Activated CD8-positive, alpha-beta T cell treated with anti-CD3 and anti-CD28 coated beads, Interleukin-2, amount 10 ng/mL, durations not matched to agents 7 days and 5 days (primary cell): Measurements from ENCODE around the gene MROH2B. TPM values are rescaled to one million over a fixed set of nuclear protein-coding genes. Genes with fewer than 3 reads are reported as not detected.
"Not testable (repeated sequence)": the region's sequence is repeated elsewhere in the genome, so short reads cannot be mapped to it uniquely, and the experiment has no call there.

ENCODE experiments used
- ATAC-seq: fragments of 150-1000 bp; cut with Tn5 transposase; one replicate; pipeline ENCODE4 v1.10.0; 2021; ENCODE audit warnings: moderate library complexity
- CTCF ChIA-PET: fragments of 350-600 bp; sonication (Branson Sonifier 250); formaldehyde crosslinking; loops from one replicate; lab custom pipeline; 2021; ENCODE audit warnings: antibody characterized with exemption; lab: Charles Lee
- POLR2A ChIA-PET: fragments of 350-600 bp; sonication (Branson Sonifier 250); formaldehyde crosslinking; loops from one replicate; lab custom pipeline; 2021; ENCODE audit warnings: antibody characterized with exemption; lab: Charles Lee
- DNase-seq: peaks from one replicate; pipeline ENCODE4 v3.0.0-alpha.2; 2020
- H3K27ac Mint-ChIP-seq: one replicate; pipeline ENCODE4 v1.8.0; 2021; ENCODE audit warnings: mild to moderate bottlenecking, mixed read lengths
- H3K27me3 Mint-ChIP-seq: one replicate; pipeline ENCODE4 v1.8.0; 2021; ENCODE audit warnings: low read depth, mixed read lengths
- H3K36me3 Mint-ChIP-seq: one replicate; pipeline ENCODE4 v1.8.0; 2021; ENCODE audit warnings: low read depth, mixed read lengths
- H3K4me1 Mint-ChIP-seq: one replicate; pipeline ENCODE4 v1.8.0; 2021; ENCODE audit warnings: low read depth, mixed read lengths
- H3K4me3 Mint-ChIP-seq: one replicate; pipeline ENCODE4 v1.8.0; 2021; ENCODE audit warnings: mild to moderate bottlenecking, mixed read lengths
- H3K9me3 Mint-ChIP-seq: one replicate; pipeline ENCODE4 v1.8.0; 2022; ENCODE audit warnings: mixed read lengths; ENCODE audit not compliant: insufficient read depth
- total RNA-seq, 2 experiments: library from RNA; stranded (reverse); gene quantifications; one replicate each; pipeline ENCODE4 v1.2.3, GENCODE V29; 2021

Gene MROH2B
- total RNA-seq, 2 experiments from 2014 or later, result not detected

DNA sequence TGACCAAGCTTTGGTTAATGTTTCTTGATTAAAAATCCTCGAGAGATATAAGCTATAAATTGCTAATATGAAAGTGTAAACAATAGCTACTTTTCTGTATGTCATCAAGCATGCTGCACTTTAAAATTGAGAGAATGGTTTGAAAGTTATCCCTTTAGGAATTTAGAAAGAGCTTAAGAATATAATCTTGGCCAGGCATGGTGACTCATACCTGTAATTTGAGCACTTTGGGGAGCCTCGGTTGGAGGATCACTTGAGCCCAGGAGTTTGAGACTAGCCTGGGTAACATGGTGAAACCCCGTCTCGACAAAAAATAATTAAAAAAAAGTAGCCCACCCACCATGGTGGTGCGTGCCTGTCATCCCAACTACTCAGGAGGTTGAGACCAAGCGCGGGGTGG, 12.2 kb upstream of the MROH2B start:
- POLR2A ChIA-PET, result no interaction called here
- Mint-ChIP-seq H3K27me3 (no peaks in the 10 kb centered on the region), H3K4me1 (no peaks in the 10 kb centered on the region), H3K27ac (no peak overlapping the region), H3K9me3 (no peaks in the 10 kb centered on the region), H3K36me3 (no peaks in the 10 kb centered on the region), H3K4me3 (no peak overlapping the region)
- CTCF ChIA-PET, result interaction anchor here (1.1 kb wide), 1 partner anchor 14 kb away, joined by 3 read pairs; no protein-coding TSS in a partner anchor
- ATAC-seq (no peak), DNase-seq (no peak)

GRCh38 chr5:41071975-41072374, 833 bp upstream of the MROH2B start:
- no peak for ATAC-seq
- CTCF ChIA-PET, result no interaction called here

DNA sequence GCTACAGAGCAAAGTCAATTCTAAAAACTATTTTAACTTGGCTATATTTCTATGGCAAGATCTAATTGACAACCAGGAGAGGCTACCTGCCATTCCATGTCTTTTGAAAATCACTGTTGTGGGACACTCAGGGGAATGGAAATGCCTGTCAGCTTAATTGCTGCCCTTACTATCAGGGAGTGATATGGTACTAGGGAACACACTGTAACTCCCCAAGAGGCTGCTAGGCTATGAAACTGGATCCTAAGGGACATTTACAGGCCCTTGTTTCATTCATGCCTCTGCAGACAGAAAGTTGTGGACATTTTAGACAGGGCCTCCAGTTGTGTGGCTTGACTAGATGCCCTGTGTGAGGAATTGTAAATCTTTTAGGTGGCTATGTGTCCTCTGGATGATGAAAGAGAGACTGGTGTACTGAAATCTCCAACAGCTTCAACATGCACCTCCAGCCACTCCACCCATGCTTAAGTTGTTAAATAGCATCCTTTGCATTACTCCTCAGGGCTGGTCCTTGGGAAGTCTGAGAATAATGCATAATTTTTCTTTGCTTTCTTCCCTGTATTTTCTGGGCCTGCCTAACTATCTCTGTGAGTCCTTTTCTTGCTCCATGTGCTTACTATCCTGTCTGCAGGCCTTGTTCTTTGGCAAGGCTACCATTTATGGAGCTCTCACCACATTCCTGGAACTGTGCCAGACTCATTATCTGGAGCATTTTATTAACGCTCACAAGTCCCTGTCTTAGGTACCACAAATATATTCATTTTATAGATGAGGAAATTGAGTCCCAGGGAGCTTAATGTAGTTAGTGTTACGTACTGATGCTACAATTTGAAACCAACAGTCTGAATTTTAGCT, 3.2 kb downstream of the MROH2B start:
- no peak for ATAC-seq
- Mint-ChIP-seq H3K27ac (no peak overlapping the region), H3K4me1 (no peaks in the 10 kb centered on the region), H3K4me3 (no peak overlapping the region), H3K36me3 (no peaks in the 10 kb centered on the region), H3K27me3 (no peaks in the 10 kb centered on the region), H3K9me3 (no peaks in the 10 kb centered on the region)
- DNase-seq, result no peak
- POLR2A ChIA-PET, result no interaction called here
- CTCF ChIA-PET, result no interaction called here

More at GRCh38 chr5:41071975-41072374, 833 bp upstream of the MROH2B start:
- no peak overlapping the region for H3K27ac Mint-ChIP-seq
- H3K36me3 Mint-ChIP-seq, result no peaks in the 10 kb centered on the region
- H3K4me1 Mint-ChIP-seq, result no peaks in the 10 kb centered on the region
- H3K4me3 Mint-ChIP-seq, result no peak overlapping the region
- H3K27me3 Mint-ChIP-seq, result no peaks in the 10 kb centered on the region
- POLR2A ChIA-PET, result no interaction called here
- DNase-seq, result no peak
- no peaks in the 10 kb centered on the region for H3K9me3 Mint-ChIP-seq

DNA sequence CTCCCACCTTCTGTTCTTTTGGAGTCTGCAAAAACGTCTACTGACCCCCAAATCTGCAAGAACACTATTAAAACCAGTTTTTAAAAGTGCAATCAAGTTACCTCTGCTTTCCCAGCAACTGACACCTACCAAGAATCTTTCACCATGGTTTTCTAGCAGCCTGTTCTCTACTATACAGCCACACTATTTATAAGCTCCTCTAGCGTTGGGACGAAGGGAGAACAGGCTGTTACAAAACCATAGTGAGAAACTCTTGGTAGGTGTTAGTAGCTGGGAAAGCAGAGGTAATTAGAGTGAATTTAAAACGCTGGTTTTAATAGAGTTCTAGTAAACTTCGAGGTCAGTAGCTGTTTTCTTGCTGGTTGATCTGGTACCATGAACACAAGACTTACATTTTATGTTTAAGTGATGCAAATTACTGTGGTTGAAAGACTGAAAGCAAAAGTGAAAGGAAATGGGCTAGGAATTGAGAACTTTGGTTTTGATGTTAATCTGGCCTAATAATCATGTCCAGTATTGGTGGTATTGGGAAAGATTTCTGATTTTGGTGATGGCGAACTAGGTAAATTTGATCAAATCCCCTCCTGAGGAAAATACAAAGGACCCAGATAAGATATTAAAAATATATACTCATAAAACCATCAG, 5.3 kb downstream of the MROH2B start:
- CTCF ChIA-PET, result no interaction called here
- ATAC-seq (no peak), DNase-seq (no peak)
- H3K36me3 Mint-ChIP-seq, result no peaks in the 10 kb centered on the region
- H3K4me1 Mint-ChIP-seq, result no peaks in the 10 kb centered on the region
- H3K4me3 Mint-ChIP-seq, result no peak overlapping the region
- POLR2A ChIA-PET, result no interaction called here
- H3K9me3 Mint-ChIP-seq, result no peaks in the 10 kb centered on the region
- H3K27ac Mint-ChIP-seq, result no peak overlapping the region
- H3K27me3 Mint-ChIP-seq, result no peaks in the 10 kb centered on the region

- no peak overlapping the region for H3K27ac Mint-ChIP-seq
- DNase-seq (no peak), ATAC-seq (no peak)
- H3K4me3 Mint-ChIP-seq, result no peak overlapping the region
- H3K4me1 Mint-ChIP-seq, result no peaks in the 10 kb centered on the region
- no peaks in the 10 kb centered on the region for H3K27me3 Mint-ChIP-seq
- ChIA-PET POLR2A (no interaction called here), CTCF (no interaction called here)
- no peaks in the 10 kb centered on the region for H3K9me3 Mint-ChIP-seq
- no peaks in the 10 kb centered on the region for H3K36me3 Mint-ChIP-seq
Observed at GRCh38 chr5:41057940-41058339, 13.2 kb downstream of the MROH2B start.

DNA sequence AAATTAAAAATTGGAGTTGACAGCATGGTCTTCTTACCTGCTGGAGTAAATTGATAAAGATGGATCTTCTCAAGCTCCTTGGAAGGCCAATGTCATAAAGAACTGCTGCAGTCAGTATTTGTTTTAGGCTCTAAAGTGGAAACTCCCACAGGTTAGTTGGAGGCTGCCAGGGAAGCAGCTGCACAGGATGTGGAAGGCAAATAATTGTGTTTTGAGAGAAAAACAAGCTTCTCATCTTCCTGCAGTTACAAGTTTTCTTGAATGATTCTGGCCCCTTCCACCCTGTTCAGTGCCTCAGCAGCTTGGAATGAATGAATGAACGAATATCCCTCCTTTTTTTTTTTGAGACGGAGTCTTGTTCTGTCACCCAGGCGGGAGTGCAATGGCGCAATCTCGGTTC, 13.9 kb downstream of the MROH2B start:
- Mint-ChIP-seq H3K4me1 (no peaks in the 10 kb centered on the region), H3K4me3 (no peak overlapping the region), H3K9me3 (no peaks in the 10 kb centered on the region), H3K27me3 (no peaks in the 10 kb centered on the region), H3K27ac (no peak overlapping the region), H3K36me3 (no peaks in the 10 kb centered on the region)
- CTCF ChIA-PET, result no interaction called here
- DNase-seq (no peak), ATAC-seq (no peak)
- POLR2A ChIA-PET, result interaction anchor here (0.6 kb wide), 1 partner anchor 315 kb away, joined by 3 read pairs; no protein-coding TSS in a partner anchor

DNA sequence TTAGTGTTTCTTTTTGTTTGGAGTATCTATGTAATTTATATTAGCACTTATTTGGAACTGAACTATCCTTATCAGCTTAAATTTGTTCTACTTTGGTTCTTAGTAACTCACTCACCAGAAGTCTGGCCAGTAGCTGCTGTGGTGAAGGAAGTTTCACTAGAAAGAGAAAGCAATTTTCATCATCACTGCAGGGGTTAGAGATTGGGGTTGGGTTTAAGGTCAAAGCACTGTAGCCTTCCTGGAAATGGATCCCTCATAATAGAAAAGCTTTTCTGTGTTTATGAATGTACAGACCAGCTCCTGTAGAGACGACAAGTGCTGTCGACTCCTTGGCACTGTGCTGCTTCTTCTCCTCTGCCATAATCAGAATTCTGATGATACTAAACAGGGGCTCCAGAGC, 22.2 kb downstream of the MROH2B start:
- peaks cover 2% of the 10 kb centered on the region for H3K4me1 Mint-ChIP-seq
- POLR2A ChIA-PET, result no interaction called here
- no peaks in the 10 kb centered on the region for H3K9me3 Mint-ChIP-seq
- CTCF ChIA-PET, result no interaction called here
- no peaks in the 10 kb centered on the region for H3K36me3 Mint-ChIP-seq
- H3K4me3 Mint-ChIP-seq, result no peak overlapping the region
- ATAC-seq (no peak), DNase-seq (no peak)
- no peaks in the 10 kb centered on the region for H3K27me3 Mint-ChIP-seq
- H3K27ac Mint-ChIP-seq, result no peak overlapping the region

- H3K4me1 Mint-ChIP-seq, result no peaks in the 10 kb centered on the region
- DNase-seq (no peak), ATAC-seq (no peak)
- no peaks in the 10 kb centered on the region for H3K9me3 Mint-ChIP-seq
- no peaks in the 10 kb centered on the region for H3K36me3 Mint-ChIP-seq
- ChIA-PET POLR2A (no interaction called here), CTCF (no interaction called here)
- H3K4me3 Mint-ChIP-seq, result no peak overlapping the region
- H3K27me3 Mint-ChIP-seq, result no peaks in the 10 kb centered on the region
- H3K27ac Mint-ChIP-seq, result no peak overlapping the region
Observed at GRCh38 chr5:41043109-41043747, 27.9 kb downstream of the MROH2B start.

- Mint-ChIP-seq H3K9me3 (no peaks in the 10 kb centered on the region), H3K4me1 (no peaks in the 10 kb centered on the region)
- CTCF ChIA-PET, result no interaction called here
Observed at GRCh38 chr5:41032973-41033372, 38.2 kb downstream of the MROH2B start.

GRCh38 chr5:41022600-41022999, 48.5 kb downstream of the MROH2B start:
- ATAC-seq, H3K4me3 Mint-ChIP-seq, DNase-seq, POLR2A ChIA-PET, H3K27me3 Mint-ChIP-seq, CTCF ChIA-PET, H3K4me1 Mint-ChIP-seq, H3K9me3 Mint-ChIP-seq, H3K36me3 Mint-ChIP-seq, H3K27ac Mint-ChIP-seq: not testable (repeated sequence)

More at GRCh38 chr5:41032973-41033372, 38.2 kb downstream of the MROH2B start:
- DNase-seq (no peak), ATAC-seq (no peak)
- Mint-ChIP-seq H3K27ac (no peak overlapping the region), H3K36me3 (no peaks in the 10 kb centered on the region), H3K4me3 (no peak overlapping the region), H3K27me3 (no peaks in the 10 kb centered on the region)
- POLR2A ChIA-PET, result no interaction called here

DNA sequence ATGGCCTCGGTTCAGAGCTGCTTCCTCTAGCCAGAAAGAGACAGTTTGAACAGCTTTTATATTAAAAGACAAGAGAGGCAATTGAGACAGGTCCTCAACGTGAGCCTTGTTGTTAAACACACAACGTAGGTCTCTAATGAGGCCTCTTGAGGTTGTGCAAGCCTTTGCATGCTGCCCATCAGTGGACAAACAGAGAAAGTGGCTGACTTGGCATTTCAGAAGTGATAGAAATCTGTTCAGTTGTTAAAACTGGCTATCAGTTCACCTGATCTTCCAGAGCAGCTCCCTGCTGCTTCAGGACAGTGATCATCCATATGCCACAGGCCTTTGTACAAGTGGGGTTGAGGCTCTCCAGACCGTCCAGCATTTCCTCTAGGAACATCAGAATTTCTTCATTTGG, 58.8 kb downstream of the MROH2B start:
- Mint-ChIP-seq H3K9me3 (no peaks in the 10 kb centered on the region), H3K27ac (no peak overlapping the region), H3K4me1 (no peaks in the 10 kb centered on the region), H3K4me3 (no peak overlapping the region), H3K27me3 (no peaks in the 10 kb centered on the region), H3K36me3 (no peaks in the 10 kb centered on the region)
- POLR2A ChIA-PET, result no interaction called here
- ATAC-seq, result no peak
- CTCF ChIA-PET, result no interaction called here
- no peak for DNase-seq

- Mint-ChIP-seq H3K27ac (no peak overlapping the region), H3K27me3 (no peaks in the 10 kb centered on the region), H3K36me3 (no peaks in the 10 kb centered on the region), H3K4me3 (no peak overlapping the region), H3K4me1 (no peaks in the 10 kb centered on the region), H3K9me3 (no peaks in the 10 kb centered on the region)
- DNase-seq (no peak), ATAC-seq (no peak)
- ChIA-PET CTCF (no interaction called here), POLR2A (no interaction called here)
Observed at GRCh38 chr5:41010572-41010971, 60.6 kb downstream of the MROH2B start.
